ENCODE data around the gene SLC25A33. TPM values are rescaled to one million over a fixed set of nuclear protein-coding genes. Genes with fewer than 3 reads are reported as not detected.

SLC25A33 gene
- total RNA-seq, 1 experiment from 2014 or later, result 11.8 TPM

- CTCF ChIA-PET, result no interaction called here
- POLR2A ChIA-PET (ENCODE audit: unreplicated experiment), result no interaction called here
Measured at GRCh38 chr1:9601942-9602793, 62.9 kb downstream of the SLC25A33 start.

GRCh38 chr1:9602794-9603167 lies 63.5 kb downstream of the SLC25A33 start:
- BruUV-seq (replicated peaks), result no TSS peak
- H3K79me2 ChIP-seq (ENCODE audit: low read length), result no peaks in the 10 kb centered on the region
- TF ChIP-seq EZH2phosphoT487 (IDR thresholded peaks at IDR 0.05; ENCODE audit: borderline replicate concordance, low read length) (no peak), CTCF (conservative IDR thresholded peaks at IDR 0.05; ENCODE audit: low read depth, low read length) (no peak), EZH2 (IDR thresholded peaks at IDR 0.05; ENCODE audit: low read length, unreplicated experiment) (no peak)
- no peaks in the 10 kb centered on the region for H3K4me1 ChIP-seq (ENCODE audit: insufficient read depth, low read length)
- H3F3A ChIP-seq (ENCODE audit: low read length, unreplicated experiment), result no peaks in the 10 kb centered on the region
- H3K27ac ChIP-seq (ENCODE audit: low read length), result no peak overlapping the region
- H3K36me3 ChIP-seq (ENCODE audit: low read depth, low read length), result peaks cover 16% of the 10 kb centered on the region; the same call in 1 of the 2 replicates
- no peaks in the 10 kb centered on the region for H3K9me2 ChIP-seq (replicated peaks; ENCODE audit: low read length)
- no peak overlapping the region for H2AFZ ChIP-seq (ENCODE audit: low read length)
- no peaks in the 10 kb centered on the region for H3K9me3 ChIP-seq (ENCODE audit: low read length)
- no peak overlapping the region for H3K4me2 ChIP-seq (ENCODE audit: low read length)
- DNase-seq, result no peak
- H3K4me3 ChIP-seq (ENCODE audit: low read length), result no peak overlapping the region
- no peaks in the 10 kb centered on the region for H4K20me1 ChIP-seq (ENCODE audit: low read length)
- intact Hi-C loops (cut with micrococcal nuclease), result no loop called here
- no peaks in the 10 kb centered on the region for H3K27me3 ChIP-seq (ENCODE audit: low read length)
- ChIA-PET CTCF (no interaction called here), POLR2A (ENCODE audit: unreplicated experiment) (no interaction called here)
- H3K9ac ChIP-seq (ENCODE audit: low read length), result no peak overlapping the region
- no peak for ATAC-seq

More at GRCh38 chr1:9601942-9602793, 62.9 kb downstream of the SLC25A33 start:
- BruUV-seq (replicated peaks), result no TSS peak
- ATAC-seq (no peak), DNase-seq (no peak)
- H3K27ac ChIP-seq (ENCODE audit: low read length), result no peak overlapping the region
- no peak overlapping the region for H2AFZ ChIP-seq (ENCODE audit: low read length)
- no peaks in the 10 kb centered on the region for H3K79me2 ChIP-seq (ENCODE audit: low read length)
- intact Hi-C loops (cut with micrococcal nuclease), result no loop called here
- no peak overlapping the region for H3K9ac ChIP-seq (ENCODE audit: low read length)
- no peaks in the 10 kb centered on the region for H3K9me3 ChIP-seq (ENCODE audit: low read length)
- TF ChIP-seq CTCF (conservative IDR thresholded peaks at IDR 0.05; ENCODE audit: low read depth, low read length) (no peak), EZH2 (IDR thresholded peaks at IDR 0.05; ENCODE audit: low read length, unreplicated experiment) (no peak), EZH2phosphoT487 (IDR thresholded peaks at IDR 0.05; ENCODE audit: borderline replicate concordance, low read length) (no peak)
- no peaks in the 10 kb centered on the region for H3K9me2 ChIP-seq (replicated peaks; ENCODE audit: low read length)
- H4K20me1 ChIP-seq (ENCODE audit: low read length), result no peaks in the 10 kb centered on the region
- peaks cover 16% of the 10 kb centered on the region; the same call in 1 of the 2 replicates for H3K36me3 ChIP-seq (ENCODE audit: low read depth, low read length)
- no peaks in the 10 kb centered on the region for H3K27me3 ChIP-seq (ENCODE audit: low read length)
- no peaks in the 10 kb centered on the region for H3F3A ChIP-seq (ENCODE audit: low read length, unreplicated experiment)
- no peak overlapping the region for H3K4me3 ChIP-seq (ENCODE audit: low read length)
- no peaks in the 10 kb centered on the region for H3K4me1 ChIP-seq (ENCODE audit: insufficient read depth, low read length)
- no peak overlapping the region for H3K4me2 ChIP-seq (ENCODE audit: low read length)

GRCh38 chr1:9603307-9603706 lies 64.0 kb downstream of the SLC25A33 start:
- Histone ChIP-seq H3K9me2 (replicated peaks; ENCODE audit: low read length) (no peaks in the 10 kb centered on the region), H3K4me1 (ENCODE audit: insufficient read depth, low read length) (no peaks in the 10 kb centered on the region), H2AFZ (ENCODE audit: low read length) (no peak overlapping the region), H3K27me3 (ENCODE audit: low read length) (no peaks in the 10 kb centered on the region), H3K27ac (ENCODE audit: low read length) (no peak overlapping the region), H3K9ac (ENCODE audit: low read length) (no peak overlapping the region), H4K20me1 (ENCODE audit: low read length) (no peaks in the 10 kb centered on the region), H3K4me3 (ENCODE audit: low read length) (no peak overlapping the region), H3K9me3 (ENCODE audit: low read length) (no peaks in the 10 kb centered on the region), H3K36me3 (ENCODE audit: low read depth, low read length) (peaks cover 16% of the 10 kb centered on the region; the same call in 1 of the 2 replicates), H3K79me2 (ENCODE audit: low read length) (no peaks in the 10 kb centered on the region), H3F3A (ENCODE audit: low read length, unreplicated experiment) (no peaks in the 10 kb centered on the region), H3K4me2 (ENCODE audit: low read length) (no peak overlapping the region)
- POLR2A ChIA-PET (ENCODE audit: unreplicated experiment), result no interaction called here
- CTCF ChIA-PET, result no interaction called here
- BruUV-seq (replicated peaks), result no TSS peak
- TF ChIP-seq EZH2 (IDR thresholded peaks at IDR 0.05; ENCODE audit: low read length, unreplicated experiment) (no peak), CTCF (conservative IDR thresholded peaks at IDR 0.05; ENCODE audit: low read depth, low read length) (no peak), EZH2phosphoT487 (IDR thresholded peaks at IDR 0.05; ENCODE audit: borderline replicate concordance, low read length) (no peak)
- intact Hi-C loops (cut with micrococcal nuclease), result no loop called here
- DNase-seq, result no peak
- ATAC-seq, result no peak

All from PC-3 (cell line).